DMS53 treated with DMSO at 0.1 percent for 48 hours (cell line): ENCODE measurements around the gene LIMS1.
"Not testable (repeated sequence)": the region's sequence is repeated elsewhere in the genome, so short reads cannot be mapped to it uniquely, and the experiment has no call there.

Experiments used
- DNase-seq: peaks from one replicate; lab custom pipeline; 2025; ENCODE audit not compliant: unreplicated experiment; lab: John Stamatoyannopoulos, UW

Gene LIMS1

GRCh38 chr2:108632332-108633160, 98.3 kb downstream of the LIMS1 start:
- DNase-seq = peak; percentile 86

- no peak for DNase-seq
These were observed 99.1 kb downstream of the LIMS1 start for GRCh38 chr2:108633409-108633808.

GRCh38 chr2:108634011-108634410, 99.7 kb downstream of the LIMS1 start:
- no peak for DNase-seq

GRCh38 chr2:108634576-108635160, 100.4 kb downstream of the LIMS1 start:
- no peak for DNase-seq

GRCh38 chr2:108635630-108636354, 101.5 kb downstream of the LIMS1 start:
- no peak for DNase-seq

GRCh38 chr2:108637304-108637669, 103.0 kb downstream of the LIMS1 start:
- DNase-seq = no peak

GRCh38 chr2:108640731-108641130, 106.5 kb downstream of the LIMS1 start:
- no peak for DNase-seq

- no peak for DNase-seq
These were observed 107.5 kb downstream of the LIMS1 start for GRCh38 chr2:108641756-108642155.

- DNase-seq = no peak
These were observed 109.1 kb downstream of the LIMS1 start for GRCh38 chr2:108643261-108643849.

GRCh38 chr2:108643862-108644261, 109.6 kb downstream of the LIMS1 start:
- DNase-seq = not testable (repeated sequence)

GRCh38 chr2:108644446-108644845, 110.2 kb downstream of the LIMS1 start:
- DNase-seq = not testable (repeated sequence)

- not testable (repeated sequence) for DNase-seq
These were observed 114.5 kb downstream of the LIMS1 start for GRCh38 chr2:108648796-108649195.

- DNase-seq = not testable (repeated sequence)
These were observed 116.2 kb downstream of the LIMS1 start for GRCh38 chr2:108650465-108650864.

- not testable (repeated sequence) for DNase-seq
These were observed 117.2 kb downstream of the LIMS1 start for GRCh38 chr2:108651468-108651867.

GRCh38 chr2:108652187-108652931, 118.1 kb downstream of the LIMS1 start:
- not testable (repeated sequence) for DNase-seq

- DNase-seq = not testable (repeated sequence)
These were observed 119.2 kb downstream of the LIMS1 start for GRCh38 chr2:108653425-108653824.

- DNase-seq = not testable (repeated sequence)
These were observed 119.6 kb downstream of the LIMS1 start for GRCh38 chr2:108653849-108654248.

GRCh38 chr2:108654521-108655125, 120.4 kb downstream of the LIMS1 start:
- DNase-seq = not testable (repeated sequence)

GRCh38 chr2:108655270-108655669, 121.0 kb downstream of the LIMS1 start:
- DNase-seq = not testable (repeated sequence)

GRCh38 chr2:108656282-108656681, 122.0 kb downstream of the LIMS1 start:
- DNase-seq = not testable (repeated sequence)
